T-helper 22 cell (primary cell): ENCODE data around the gene PDGFA.

Experiments
- DNase-seq: peaks from one replicate; pipeline ENCODE4 v3.0.0-alpha.2; 2020; ENCODE audit warnings: low read depth

PDGFA gene

GRCh38 chr7:459584-460373 is 59.9 kb downstream of the PDGFA start:
- DNase-seq = no peak

- DNase-seq = no peak
Measured at GRCh38 chr7:458511-459245, 61.0 kb downstream of the PDGFA start.

GRCh38 chr7:457814-458510 is 61.7 kb downstream of the PDGFA start:
- DNase-seq = no peak

GRCh38 chr7:455110-455928 is 64.3 kb downstream of the PDGFA start:
- DNase-seq = no peak

GRCh38 chr7:454356-455109 is 65.1 kb downstream of the PDGFA start:
- no peak for DNase-seq

- DNase-seq = no peak
Measured at GRCh38 chr7:453597-454306, 65.9 kb downstream of the PDGFA start.

GRCh38 chr7:452791-453455 is 66.7 kb downstream of the PDGFA start:
- no peak for DNase-seq

- no peak for DNase-seq
Measured at GRCh38 chr7:452226-452751, 67.4 kb downstream of the PDGFA start.

GRCh38 chr7:451255-452225 is 68.1 kb downstream of the PDGFA start:
- no peak for DNase-seq

GRCh38 chr7:450741-451140 is 68.9 kb downstream of the PDGFA start:
- DNase-seq = no peak

- no peak for DNase-seq
Measured at GRCh38 chr7:450036-450435, 69.6 kb downstream of the PDGFA start.

- no peak for DNase-seq
Measured at GRCh38 chr7:449324-450019, 70.2 kb downstream of the PDGFA start.

- no peak for DNase-seq
Measured at GRCh38 chr7:447523-447922, 72.1 kb downstream of the PDGFA start.
